Islet precursor cell (in vitro differentiated cells): ENCODE measurements around the gene MACROD1.

ENCODE experiments used
- DNase-seq: peaks from one replicate; pipeline ENCODE4 v3.0.0-alpha.2; 2018

The MACROD1 gene

DNA sequence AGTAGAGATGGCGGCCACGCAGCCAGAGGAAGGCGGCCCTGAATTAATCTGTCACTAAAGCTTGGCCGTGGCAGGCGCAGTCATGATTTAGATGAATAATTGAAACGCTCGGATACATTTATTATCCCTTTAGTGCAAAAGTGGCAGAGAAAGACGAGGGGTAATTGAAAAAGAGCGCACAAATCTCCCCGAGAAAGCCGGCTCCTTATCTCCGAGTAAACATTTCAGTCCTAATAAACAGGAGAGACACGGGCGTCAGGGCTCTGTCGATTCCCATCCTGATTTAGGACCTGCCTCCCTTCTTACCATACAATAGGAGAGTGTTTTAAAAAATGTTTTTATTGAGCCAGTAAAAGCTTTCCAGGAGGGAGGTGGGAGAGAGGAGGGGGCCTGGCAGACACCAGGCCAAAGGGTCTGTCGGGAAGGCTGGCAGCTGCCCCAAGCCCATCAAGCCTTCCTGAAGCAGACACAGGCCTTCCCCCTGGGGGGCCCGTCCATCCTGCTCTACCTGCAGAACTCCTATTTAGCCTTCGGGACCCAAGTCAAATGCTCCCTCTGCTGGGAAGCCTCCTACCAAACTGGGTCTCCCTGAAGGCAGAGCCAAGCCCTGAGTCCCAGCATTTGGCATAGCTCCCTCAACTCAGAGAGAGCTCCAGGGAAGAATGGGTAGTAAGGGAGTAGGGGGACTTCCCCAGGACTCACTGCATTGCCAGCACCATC lies 156.8 kb downstream of the MACROD1 start:
- DNase-seq = peak; percentile 73

DNA sequence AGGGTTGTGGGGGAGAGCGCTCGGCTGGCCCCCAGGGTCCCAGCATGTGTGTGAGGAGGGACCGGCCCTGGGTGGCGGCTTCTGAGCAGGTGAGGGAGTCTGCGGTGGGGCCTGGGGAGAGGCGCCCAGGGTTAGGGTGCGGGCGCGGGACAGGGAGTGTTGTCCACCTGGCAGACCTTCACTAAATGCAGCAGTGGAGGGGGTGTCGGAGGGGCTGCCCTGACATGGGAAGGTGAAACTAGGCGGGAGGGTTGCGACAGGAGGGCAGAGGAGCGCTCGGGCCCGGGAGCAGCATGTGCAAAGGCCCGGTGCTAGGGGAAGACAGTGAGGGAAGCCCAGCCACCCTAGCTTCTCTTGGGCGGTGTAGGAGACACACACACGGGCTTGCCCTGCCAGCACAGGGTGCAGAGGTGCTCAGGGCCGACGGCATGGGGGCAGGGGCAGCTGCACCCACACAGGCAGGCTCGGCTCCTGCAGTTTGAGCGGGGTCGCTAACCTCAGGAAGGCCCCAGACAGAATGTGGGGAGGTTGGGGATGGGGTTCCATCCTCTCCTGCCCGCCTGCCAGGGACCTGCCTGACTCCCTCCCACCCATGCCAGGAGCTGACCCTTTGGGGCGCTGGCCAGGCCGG lies 157.5 kb downstream of the MACROD1 start:
- DNase-seq = no peak

DNA sequence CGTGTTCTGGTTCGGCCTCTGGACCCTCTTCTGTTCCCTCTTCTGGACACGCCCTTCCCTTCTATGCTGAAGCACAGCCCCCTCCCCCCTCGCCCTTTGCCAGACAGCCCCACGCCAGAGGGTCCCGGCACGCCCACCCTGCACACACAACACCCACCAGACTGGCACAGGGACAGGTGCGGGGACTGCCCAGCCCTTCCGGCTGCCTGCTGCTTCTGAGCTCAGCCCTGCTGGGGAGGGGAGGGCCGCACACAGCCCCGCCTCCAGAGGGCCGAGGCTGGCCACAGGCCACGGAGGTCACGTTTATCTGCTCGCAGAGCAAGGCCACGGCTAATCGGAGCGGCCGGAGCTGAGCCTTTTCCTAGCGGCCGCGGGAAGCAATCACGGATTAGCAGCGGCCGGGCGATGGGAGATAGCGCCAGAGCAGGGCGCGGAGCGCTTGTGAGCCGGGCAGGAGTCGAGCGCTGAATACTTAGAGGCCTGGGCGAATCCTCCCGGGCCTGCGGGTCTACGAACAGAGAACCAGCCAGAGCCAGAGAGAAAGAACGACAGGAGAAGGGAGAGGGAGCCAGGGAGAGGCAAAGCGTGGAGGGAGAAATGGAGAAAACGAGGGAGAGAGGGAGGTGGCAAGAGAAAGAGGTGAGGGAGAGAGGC lies 158.2 kb downstream of the MACROD1 start:
- DNase-seq = peak; percentile 91

DNA sequence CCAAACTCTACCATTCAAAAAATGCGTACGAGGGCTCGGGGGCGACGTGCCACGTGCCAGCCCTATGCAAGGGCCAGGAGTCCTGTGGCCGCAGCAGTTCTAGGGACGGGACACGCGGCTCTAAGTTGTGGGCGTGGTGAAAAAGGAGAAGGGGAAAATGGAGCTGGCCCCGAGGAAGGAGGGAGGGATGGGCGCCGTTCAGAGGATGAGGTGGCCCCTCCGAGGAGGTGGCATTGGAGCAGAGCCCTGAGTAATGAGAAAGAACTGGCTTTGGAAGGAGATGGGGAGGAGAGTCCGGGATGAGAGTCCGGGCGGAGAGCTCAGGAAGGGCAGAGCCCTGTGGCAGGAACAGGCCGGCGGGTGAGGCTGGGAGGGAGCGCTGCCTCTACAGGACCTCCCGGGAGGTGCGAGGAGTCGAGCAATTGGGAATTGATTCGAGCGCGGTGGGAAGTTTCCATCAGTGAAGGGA lies 158.7 kb downstream of the MACROD1 start:
- DNase-seq = no peak

DNA sequence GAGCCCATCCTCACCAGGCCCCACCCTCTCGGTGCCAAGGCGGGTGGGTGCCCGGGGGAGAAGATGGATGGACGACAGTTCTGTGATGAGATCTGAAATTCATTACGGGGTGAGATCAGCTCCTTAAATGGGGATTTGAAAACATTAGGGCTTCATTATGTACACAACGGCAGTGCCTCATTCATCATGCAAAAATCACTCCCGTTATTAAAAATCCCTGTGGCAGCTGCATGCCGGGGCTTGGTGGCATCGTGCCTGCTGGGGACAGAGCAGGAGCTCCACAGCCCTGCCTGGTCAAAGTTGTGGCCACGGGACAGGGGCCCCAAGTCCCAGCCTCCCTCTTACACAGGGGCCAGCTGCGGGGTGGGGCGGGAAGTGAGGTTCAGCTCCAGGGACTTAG lies 159.5 kb downstream of the MACROD1 start:
- no peak for DNase-seq

DNA sequence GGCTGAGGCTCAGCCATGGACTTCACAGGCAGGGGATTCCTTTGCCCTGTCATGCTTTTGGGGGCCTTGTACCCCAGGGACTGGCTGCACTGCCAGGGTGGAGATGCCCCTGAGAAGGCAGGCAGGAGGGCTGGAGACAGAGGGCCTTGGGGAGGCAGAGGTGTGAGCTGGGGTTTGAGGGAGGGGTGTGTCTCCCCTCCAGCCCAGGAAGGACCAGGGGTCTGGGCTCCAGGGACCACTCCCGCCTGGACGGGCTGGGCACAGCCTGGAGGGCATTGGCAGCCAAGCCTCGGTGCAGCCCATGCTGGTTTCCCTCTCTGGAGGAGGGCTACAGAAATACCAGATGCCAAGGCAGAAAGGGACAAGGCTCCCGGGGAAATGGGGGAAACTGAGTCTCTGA lies 160.2 kb downstream of the MACROD1 start:
- no peak for DNase-seq

DNA sequence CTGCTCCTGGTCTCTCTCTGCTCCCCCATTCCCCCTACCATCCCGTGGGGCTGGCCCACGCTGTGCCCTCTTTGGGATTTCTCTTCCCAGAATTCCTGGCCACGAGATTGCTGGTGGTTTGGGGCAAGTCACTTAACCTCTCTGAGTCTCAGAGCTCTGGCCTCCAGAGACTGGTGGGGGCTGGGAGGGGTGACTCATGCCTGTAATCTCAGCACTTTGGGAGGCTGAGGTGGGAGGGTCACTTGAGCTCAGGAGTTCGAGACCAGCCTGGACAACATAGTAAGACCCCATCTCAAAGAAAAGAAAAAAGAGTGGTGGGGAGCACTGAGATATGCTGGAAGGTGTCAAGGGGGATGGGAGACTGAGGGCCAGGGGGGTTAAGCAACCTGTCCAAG lies 161.3 kb downstream of the MACROD1 start:
- DNase-seq = no peak

DNA sequence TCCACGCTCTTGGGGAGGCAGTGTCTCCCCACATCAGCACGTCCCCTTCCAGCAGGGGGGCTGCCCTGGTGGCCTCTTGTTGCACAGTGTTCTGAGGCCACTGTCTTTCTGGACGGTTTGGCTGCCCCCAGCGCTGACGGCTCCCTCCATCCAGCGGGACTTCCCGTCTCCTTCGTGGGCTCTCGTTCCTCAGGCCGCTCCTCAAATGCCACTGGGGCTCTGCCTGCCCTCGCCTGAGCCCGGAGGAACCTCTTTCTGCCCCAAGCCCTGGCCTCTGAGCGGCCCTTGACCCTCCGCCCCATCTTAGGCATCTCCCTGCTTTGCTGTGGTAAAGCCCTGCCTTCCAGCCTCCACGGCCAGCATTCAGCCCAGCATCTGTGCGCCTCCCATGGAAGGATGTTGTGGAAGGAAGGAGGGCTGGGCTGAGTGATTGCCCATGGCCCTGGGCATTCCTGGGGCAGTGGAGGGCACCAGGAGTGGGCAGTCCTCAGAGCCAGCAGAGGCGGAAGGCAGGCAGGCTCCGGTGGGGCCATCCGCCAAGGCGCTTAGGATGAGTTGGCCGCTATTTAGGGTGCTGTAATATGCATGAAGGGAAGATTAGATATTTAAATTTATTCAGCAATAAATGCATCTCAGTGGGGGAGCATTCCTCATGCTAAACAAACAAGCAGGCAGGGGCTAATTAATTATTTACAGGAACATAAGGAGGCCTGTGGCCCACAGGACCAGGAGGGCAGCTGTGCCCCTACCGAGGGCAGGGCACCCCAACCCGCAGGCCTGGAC lies 161.9 kb downstream of the MACROD1 start:
- DNase-seq = no peak

DNA sequence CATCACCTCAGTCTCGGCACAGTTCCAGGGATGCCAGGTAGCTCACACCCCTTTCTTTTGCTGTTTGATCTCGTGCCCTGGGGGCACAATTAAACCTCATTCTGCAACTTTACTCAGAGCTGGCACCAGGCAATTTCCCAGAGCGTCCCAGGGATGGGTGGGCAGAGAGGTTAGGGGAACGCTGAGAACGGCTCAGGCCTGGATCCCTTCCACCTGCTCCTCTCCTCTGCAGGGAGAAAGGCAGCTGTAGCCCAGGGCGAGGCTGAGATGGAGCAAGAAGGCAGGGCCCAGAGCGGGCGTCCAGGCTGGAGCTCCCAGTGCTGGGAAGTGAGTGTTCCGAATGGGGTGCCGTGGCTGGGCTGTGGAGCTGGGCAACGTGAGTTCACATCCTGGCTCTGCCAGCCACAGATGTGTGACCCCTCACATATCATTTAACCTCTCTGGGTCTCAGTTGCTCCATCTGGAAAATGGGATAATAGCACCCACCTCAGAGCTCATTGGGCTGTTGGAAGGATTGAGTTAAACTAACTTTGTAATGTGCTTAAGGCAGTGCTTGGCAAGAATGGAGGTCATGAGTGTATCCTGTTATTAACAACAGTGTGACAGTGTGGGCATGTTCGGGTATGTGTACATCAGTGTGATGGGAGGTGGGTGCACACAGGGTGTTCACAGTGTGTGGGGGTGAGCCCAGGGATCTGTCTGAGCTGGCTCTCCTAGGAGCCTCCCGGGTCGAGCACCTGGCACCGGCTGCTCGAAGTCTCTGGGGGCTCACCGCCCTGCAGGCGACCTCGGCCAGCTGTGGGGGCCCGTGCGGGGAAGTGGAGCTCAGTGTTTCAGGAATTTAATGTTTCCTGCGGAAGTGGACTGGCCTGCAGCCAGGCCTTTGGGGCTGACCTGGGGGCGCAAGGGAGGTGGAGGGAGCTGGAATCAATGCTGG lies 164.2 kb downstream of the MACROD1 start:
- DNase-seq = no peak

DNA sequence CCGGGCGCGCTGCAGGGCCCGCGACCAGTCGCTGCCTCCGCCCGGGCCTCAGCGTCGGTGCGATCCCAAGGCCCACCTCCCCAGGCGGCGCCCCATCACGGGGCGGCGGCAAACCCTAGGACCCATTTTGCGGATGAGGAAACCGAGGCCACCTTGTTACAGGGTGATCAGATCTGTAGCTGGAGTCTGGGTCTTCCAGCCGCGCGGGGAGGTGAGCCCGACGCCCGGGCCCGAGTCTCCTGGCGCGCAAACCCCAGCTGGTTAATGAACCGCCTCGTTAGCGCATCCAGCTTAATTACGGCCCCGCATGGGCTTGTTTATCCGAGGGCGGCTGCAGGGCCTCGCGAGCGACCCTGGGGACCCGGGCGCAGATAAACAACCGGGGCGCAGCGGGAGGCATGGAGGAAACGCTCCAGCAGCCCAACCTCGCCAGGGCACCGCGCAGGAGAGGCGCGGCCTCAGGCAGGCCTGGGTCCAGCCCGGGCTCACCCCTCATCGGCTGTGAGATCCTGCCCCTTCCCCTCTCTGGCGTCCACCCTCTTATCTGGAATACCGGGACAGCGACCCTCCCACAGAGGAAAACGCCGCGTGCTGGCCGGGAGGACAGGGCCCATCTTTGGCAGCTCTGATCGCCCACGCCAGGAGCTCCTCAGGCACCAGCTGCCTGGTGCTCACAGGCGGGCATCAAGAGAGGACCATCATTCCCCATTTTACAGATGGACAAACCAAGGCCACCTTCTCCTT lies 165.0 kb downstream of the MACROD1 start:
- DNase-seq = no peak

DNA sequence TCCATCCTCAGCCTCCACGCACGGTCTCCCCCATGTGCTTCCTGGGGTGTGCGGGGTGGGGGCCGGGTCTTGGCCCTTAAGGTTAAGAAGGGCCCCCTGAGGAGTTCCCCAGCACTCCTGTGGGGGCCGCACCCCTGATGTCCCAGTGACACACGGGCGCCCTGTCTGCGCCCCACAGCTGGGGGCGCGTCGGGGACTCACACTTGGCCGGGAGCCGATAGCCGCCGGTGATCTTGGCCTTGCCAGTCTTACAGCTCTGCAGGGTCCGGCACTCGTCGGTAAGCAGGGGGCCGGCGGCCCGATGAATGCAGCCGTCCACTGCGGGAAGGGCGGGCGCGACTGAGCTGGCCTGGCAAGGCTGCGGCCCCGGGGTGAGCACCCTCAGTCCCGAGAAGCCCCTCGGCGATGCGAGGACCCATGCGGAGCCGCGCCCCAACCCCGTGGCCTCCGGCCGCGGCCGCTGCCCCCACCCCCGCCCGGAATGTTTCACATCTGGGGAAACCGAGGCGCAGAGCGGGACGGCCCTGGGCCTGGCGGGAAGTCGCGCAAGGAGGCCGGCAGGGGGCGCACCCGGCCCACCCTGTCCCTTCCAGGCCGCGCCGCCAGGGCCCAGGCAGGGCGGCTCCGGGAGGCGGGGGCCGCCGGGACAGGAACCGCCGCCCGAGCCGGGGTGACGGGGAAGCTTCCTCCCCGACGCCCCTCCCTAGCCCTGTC lies 165.7 kb downstream of the MACROD1 start:
- peak; percentile 85 for DNase-seq

DNA sequence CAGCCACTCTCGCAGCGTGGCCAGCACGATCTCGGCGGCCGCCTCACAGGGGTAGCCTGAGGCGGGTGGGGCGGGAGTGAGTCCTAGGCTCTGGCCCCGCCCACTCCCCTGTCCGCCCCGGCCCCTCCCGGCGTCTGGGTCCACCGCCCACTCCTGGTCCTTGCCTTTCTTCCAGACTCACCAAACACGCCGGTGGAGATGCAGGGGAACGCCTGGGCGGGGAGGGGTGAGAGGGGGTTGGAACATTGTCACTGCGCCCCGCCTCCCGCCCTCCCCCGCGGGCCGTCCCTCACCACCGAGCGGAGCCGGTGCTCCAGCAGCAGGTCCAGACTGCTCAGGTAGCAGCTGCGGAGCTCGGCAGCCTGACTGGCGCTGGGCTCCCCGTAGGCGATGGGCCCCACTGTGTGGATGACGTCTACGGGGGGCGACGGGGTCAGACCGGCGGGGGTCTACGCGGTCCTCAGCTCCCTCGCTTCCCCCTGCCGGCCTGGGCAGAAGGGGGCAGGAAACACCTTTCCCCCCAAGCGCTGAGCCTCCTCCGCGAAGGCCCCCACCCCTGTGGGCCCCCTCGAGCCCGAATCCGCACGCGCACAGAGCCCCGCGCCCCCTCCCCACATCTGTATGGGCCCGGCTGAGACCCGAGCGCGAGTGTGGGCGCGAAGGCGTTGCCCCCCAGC lies 166.4 kb downstream of the MACROD1 start:
- DNase-seq = peak; percentile 98

DNA sequence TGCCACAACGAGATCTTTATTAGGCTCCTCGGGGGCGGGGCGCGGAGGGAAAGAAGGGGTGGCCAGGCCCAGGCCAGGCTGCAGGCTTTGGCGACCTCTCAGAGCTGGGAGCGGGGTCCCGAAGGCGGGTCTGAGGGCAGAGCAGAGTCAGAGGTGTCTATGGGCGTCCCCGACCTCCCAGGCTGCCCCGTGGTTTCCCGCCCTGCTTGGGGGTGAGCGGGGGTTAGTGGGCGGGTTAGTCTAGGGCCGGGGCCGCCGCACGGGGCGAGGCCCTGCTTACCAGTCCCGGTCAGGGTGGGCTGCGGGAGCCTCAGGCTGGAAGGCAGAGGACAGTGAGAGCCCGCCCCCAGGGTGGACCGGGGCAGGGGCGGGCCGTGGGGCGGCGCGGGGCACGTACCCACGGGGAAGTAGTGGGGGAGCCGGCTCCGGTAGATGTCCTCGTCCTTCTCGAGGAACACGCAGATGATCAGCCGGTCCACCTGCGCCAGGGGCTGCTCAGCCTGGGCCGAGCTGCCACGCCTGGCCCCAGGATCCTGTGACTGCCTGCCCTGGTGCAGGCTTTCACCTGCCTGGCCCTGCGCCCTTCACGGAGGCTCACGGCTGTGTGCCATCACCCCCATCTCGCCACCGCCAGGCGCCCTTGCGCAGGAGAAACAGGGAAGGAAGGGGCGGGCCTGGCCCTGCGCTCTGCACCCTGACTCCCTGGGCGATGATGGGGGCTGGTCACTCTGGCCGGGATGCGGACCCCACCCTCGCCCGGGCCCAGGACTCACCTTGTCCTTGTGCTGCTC lies 167.2 kb downstream of the MACROD1 start:
- peak; percentile 70 for DNase-seq

DNA sequence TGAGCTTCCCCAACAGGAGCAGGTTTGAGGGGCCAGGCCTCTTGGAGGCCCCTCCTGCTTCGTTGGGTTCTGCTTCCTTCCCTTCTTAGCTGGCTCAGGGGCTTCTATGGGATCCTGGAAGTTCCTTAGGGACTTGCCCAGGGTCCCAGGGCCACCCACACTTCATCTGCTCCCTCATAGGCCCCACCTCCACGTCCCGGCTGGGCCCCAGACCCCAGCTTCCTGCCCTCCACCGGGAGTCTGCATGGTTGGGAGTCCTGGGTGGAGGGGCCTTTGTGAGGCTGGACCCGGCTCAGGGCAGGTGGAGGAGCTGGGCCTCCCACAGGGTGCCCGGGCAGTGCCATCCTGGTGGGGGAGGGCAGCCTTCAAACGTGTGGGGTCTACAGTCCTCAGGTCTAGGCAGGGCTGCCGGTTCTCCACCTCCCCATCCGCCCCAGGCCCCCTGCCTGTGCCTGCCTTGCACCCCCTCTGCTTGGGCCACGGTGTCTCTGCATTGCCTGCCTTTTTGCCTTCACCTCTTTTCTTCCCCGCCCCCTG lies 168.0 kb downstream of the MACROD1 start:
- DNase-seq = no peak

DNA sequence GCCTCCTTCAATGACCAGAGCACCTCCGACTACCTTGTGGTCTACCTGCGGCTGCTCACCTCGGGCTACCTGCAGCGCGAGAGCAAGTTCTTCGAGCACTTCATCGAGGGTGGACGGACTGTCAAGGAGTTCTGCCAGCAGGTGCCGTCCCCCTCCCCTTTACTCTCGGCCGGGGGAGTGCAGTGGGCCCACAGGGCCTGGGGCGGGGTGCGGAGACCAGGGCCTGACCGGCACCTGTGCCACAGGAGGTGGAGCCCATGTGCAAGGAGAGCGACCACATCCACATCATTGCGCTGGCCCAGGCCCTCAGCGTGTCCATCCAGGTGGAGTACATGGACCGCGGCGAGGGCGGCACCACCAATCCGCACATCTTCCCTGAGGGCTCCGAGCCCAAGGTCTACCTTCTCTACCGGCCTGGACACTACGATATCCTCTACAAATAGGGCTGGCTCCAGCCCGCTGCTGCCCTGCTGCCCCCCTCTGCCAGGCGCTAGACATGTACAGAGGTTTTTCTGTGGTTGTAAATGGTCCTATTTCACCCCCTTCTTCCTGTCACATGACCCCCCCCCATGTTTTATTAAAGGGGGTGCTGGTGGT lies 168.7 kb downstream of the MACROD1 start:
- peak; percentile 57 for DNase-seq

DNA sequence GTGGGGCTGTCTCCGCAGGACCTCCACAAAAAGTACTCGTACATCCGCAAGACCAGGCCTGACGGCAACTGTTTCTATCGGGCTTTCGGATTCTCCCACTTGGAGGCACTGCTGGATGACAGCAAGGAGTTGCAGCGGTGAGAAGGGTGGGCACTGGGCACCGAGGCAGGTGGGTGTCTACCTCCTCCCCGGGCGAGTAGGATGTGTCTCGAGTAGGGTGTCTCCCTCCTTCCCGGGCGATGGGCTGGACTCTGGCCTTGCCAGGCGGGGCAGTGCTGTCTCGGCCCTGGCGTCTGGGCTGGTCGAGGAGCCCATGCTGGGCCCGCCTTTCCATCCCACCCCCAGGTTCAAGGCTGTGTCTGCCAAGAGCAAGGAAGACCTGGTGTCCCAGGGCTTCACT lies 169.4 kb downstream of the MACROD1 start:
- DNase-seq = peak; percentile 53

DNA sequence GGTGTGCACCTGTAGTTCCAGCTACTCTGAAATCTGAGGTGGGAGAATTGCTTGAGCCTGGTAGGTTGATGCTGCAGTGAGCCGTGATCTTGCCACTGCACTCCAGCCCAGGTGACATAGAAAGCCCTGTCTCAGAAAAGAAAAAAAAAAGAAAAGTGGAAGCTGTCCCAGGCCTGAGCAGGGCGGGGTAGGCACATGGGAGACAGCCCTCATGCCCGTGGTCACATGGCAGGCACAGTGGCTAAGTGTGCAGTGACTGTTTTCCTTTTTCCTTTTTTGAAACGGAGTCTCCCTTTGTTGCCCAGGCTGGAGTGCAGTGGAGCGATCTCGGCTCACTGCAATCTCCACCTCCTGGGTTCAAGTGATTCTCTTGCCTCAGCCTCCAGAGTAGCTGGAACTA lies 171.9 kb downstream of the MACROD1 start:
- DNase-seq = no peak

DNA sequence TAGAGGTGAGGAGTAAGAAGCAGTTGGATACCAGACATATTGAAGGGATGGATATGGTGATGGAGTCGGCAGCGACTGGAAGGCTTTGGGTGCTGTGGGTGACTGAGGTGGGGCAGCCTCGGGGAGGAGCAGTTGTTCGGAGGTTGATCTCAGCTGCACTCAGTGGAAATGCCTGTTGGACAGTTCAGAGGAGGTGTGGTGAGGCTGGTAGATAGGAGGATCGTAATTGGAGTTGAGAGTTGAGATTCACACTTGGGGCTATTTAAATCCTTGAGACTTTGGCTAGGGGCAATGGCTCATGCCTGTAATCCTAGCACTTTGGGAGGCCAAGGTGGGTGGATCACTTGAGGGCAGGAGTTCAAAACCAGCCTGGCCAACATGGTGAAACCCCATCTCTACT lies 172.8 kb downstream of the MACROD1 start:
- no peak for DNase-seq

DNA sequence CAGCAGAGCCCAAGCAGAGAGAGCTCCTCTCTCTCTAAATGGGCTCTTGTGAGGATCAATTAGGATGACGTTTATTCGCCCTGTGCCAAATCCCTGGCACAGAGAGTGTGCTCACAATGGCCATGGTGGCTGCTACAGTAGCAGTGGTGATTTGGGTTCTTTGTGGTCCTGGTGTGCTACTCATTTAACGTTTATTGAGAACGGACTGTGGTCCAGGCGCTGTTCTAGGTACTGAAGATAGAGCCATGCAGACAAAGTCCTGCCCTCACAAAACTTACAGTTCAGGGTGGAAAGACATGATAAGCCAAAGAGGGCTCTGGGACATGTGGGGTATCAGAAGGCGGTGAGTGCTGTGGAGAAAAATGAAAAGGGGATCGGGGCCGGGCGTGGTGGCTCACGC lies 174.4 kb downstream of the MACROD1 start:
- DNase-seq = no peak
